HepG2 (cell line): ENCODE data around the gene ATOSB. TPM values are rescaled to one million over a fixed set of nuclear protein-coding genes. Genes with fewer than 3 reads are reported as not detected.
A peak's percentile ranks its signal among the peaks of the same experiment; 100 is the strongest.

Experiments
- GATAD1 ChIP-seq: IDR thresholded peaks from 2 replicates; pipeline ENCODE4 v1.6.1; 2016; ENCODE audit warnings: missing genetic modification reagents, missing compliant biosample characterization
- HMG20A ChIP-seq: IDR thresholded peaks from 2 replicates; pipeline ENCODE4 v1.6.1; 2016; ENCODE audit warnings: borderline replicate concordance
- HNF4A ChIP-seq: sonication (generic); formaldehyde crosslinking; IDR thresholded peaks from 2 replicates; pipeline ENCODE4 v1.4.0; 2020; ENCODE audit warnings: missing genetic modification reagents
- KDM5B ChIP-seq: sonication (generic); formaldehyde crosslinking; IDR thresholded peaks from 2 replicates; pipeline ENCODE4 v1.4.0; 2020; ENCODE audit warnings: missing genetic modification reagents, mild to moderate bottlenecking, borderline replicate concordance
- SRSF4 ChIP-seq: fragments of 200-400 bp; formaldehyde crosslinking; IDR thresholded peaks from one replicate; pipeline ENCODE4 v1.6.1; 2018; ENCODE audit warnings: mild to moderate bottlenecking, low read depth, low read length, moderate library complexity; ENCODE audit not compliant: poor library complexity, severe bottlenecking
- THAP9 ChIP-seq: sonication (generic); formaldehyde crosslinking; IDR thresholded peaks from 2 replicates; pipeline ENCODE4; 2020; ENCODE audit warnings: missing genetic modification reagents, mild to moderate bottlenecking, borderline replicate concordance
- TRIM24 ChIP-seq: sonication (generic); formaldehyde crosslinking; IDR thresholded peaks from 2 replicates; pipeline ENCODE4 v1.8.0; 2022; ENCODE audit warnings: mild to moderate bottlenecking, missing genetic modification reagents
- ZBTB4 ChIP-seq: sonication (generic); formaldehyde crosslinking; IDR thresholded peaks from 2 replicates; pipeline ENCODE4 v1.4.0; 2020; ENCODE audit warnings: missing genetic modification reagents, mild to moderate bottlenecking, borderline replicate concordance
- ZNF382 ChIP-seq: sonication (generic); formaldehyde crosslinking; IDR thresholded peaks from 2 replicates; pipeline ENCODE4 v1.5.0; 2020; ENCODE audit warnings: missing genetic modification reagents, mild to moderate bottlenecking, borderline replicate concordance
- ZNF768 ChIP-seq: sonication (generic); formaldehyde crosslinking; IDR thresholded peaks from 2 replicates; pipeline ENCODE4 v1.4.0; 2020; ENCODE audit warnings: missing genetic modification reagents
- polyA plus RNA-seq, 8 experiments: library from polyadenylated mRNA; depleted of rRNA in 3 of 8; stranded (reverse) in 7 of 8; unstranded in 1 of 8; fragments of >200 nt; fragmentation: Illumina TruSeq in 4 of 8; extraction: Trizol in 4 of 8; gene quantifications; 2 replicates each; pipeline versions ENCODE4 v1.2.1 to v1.2.3, GENCODE V29; 2011 to 2016; ENCODE audit warnings: low read depth in 4 of 8, missing spikeins in 1 of 8, mixed read lengths in 1 of 8; ENCODE audit not compliant: insufficient read depth in 1 of 8
- total RNA-seq, 5 experiments: library from RNA; depleted of rRNA; stranded (reverse); fragments of >200 nt; fragmentation: Illumina TruSeq; extraction: Trizol; gene quantifications; 2 replicates each; pipeline ENCODE4 v1.2.3, GENCODE V29; 2016; ENCODE audit warnings: low read depth in 1 of 5
- TF ChIP-seq, protein P1 (sequence below): sonication (generic); formaldehyde crosslinking; IDR thresholded peaks from 2 replicates; pipeline ENCODE4 v1.9.0; 2021; ENCODE audit warnings: missing genetic modification reagents, borderline replicate concordance
- TF ChIP-seq, protein P2 (sequence below): sonication (generic); formaldehyde crosslinking; IDR thresholded peaks from 2 replicates; pipeline ENCODE4 v1.5.1; 2020; ENCODE audit warnings: mild to moderate bottlenecking, missing genetic modification reagents, moderate library complexity
- TF ChIP-seq, protein P3 (sequence below): sonication (generic); formaldehyde crosslinking; IDR thresholded peaks from 2 replicates; pipeline ENCODE4 v1.4.0; 2020; ENCODE audit warnings: missing genetic modification reagents
- TF ChIP-seq, protein P4 (sequence below): conservative IDR thresholded peaks from 2 replicates; pipeline ENCODE4 v1.6.1; 2018; ENCODE audit warnings: missing genetic modification reagents

ATOSB gene
- total and polyA plus RNA-seq, 2 of the 13 experiments (the other 11 are each of a cell fraction or from before 2014, with no cell fraction given), result 1.9 to 6.4 TPM

GRCh38 chr9:35161713-35162604 lies 46.3 kb upstream of the ATOSB start, which contains the start of gene UNC13B (continued):
- TF ChIP-seq, protein P1, sequence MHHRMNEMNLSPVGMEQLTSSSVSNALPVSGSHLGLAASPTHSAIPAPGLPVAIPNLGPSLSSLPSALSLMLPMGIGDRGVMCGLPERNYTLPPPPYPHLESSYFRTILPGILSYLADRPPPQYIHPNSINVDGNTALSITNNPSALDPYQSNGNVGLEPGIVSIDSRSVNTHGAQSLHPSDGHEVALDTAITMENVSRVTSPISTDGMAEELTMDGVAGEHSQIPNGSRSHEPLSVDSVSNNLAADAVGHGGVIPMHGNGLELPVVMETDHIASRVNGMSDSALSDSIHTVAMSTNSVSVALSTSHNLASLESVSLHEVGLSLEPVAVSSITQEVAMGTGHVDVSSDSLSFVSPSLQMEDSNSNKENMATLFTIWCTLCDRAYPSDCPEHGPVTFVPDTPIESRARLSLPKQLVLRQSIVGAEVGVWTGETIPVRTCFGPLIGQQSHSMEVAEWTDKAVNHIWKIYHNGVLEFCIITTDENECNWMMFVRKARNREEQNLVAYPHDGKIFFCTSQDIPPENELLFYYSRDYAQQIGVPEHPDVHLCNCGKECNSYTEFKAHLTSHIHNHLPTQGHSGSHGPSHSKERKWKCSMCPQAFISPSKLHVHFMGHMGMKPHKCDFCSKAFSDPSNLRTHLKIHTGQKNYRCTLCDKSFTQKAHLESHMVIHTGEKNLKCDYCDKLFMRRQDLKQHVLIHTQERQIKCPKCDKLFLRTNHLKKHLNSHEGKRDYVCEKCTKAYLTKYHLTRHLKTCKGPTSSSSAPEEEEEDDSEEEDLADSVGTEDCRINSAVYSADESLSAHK (CRISPR knock-in tag), result no peak
- TF ChIP-seq ZNF382 (CRISPR knock-in tag), result no peak
- TF ChIP-seq THAP9 (CRISPR knock-in tag), result peak; percentile 87; the same call in 1 of the 2 replicates
- no peak for TF ChIP-seq HNF4A (CRISPR knock-in tag)
- TF ChIP-seq ZNF768 (CRISPR knock-in tag), result peak; percentile 77; the same call in 1 of the 2 replicates
- peak; percentile 66 for TF ChIP-seq GATAD1
- TF ChIP-seq HMG20A (CRISPR knock-in tag), result no peak
- TF ChIP-seq TRIM24, result no peak
- TF ChIP-seq, protein P2, sequence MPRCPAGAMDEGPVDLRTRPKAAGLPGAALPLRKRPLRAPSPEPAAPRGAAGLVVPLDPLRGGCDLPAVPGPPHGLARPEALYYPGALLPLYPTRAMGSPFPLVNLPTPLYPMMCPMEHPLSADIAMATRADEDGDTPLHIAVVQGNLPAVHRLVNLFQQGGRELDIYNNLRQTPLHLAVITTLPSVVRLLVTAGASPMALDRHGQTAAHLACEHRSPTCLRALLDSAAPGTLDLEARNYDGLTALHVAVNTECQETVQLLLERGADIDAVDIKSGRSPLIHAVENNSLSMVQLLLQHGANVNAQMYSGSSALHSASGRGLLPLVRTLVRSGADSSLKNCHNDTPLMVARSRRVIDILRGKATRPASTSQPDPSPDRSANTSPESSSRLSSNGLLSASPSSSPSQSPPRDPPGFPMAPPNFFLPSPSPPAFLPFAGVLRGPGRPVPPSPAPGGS (CRISPR knock-in tag), result peak; percentile 65; the same call in 1 of the 2 replicates
- 0 out of 2 replicates have a peak, but pooled peaks have one; percentile 85 for TF ChIP-seq KDM5B (CRISPR knock-in tag)
- TF ChIP-seq SRSF4, result no peak
- TF ChIP-seq, protein P3, sequence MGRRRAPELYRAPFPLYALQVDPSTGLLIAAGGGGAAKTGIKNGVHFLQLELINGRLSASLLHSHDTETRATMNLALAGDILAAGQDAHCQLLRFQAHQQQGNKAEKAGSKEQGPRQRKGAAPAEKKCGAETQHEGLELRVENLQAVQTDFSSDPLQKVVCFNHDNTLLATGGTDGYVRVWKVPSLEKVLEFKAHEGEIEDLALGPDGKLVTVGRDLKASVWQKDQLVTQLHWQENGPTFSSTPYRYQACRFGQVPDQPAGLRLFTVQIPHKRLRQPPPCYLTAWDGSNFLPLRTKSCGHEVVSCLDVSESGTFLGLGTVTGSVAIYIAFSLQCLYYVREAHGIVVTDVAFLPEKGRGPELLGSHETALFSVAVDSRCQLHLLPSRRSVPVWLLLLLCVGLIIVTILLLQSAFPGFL, result no peak
- TF ChIP-seq, protein P4, sequence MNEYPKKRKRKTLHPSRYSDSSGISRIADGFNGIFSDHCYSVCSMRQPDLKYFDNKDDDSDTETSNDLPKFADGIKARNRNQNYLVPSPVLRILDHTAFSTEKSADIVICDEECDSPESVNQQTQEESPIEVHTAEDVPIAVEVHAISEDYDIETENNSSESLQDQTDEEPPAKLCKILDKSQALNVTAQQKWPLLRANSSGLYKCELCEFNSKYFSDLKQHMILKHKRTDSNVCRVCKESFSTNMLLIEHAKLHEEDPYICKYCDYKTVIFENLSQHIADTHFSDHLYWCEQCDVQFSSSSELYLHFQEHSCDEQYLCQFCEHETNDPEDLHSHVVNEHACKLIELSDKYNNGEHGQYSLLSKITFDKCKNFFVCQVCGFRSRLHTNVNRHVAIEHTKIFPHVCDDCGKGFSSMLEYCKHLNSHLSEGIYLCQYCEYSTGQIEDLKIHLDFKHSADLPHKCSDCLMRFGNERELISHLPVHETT (CRISPR knock-in tag), result no peak
- TF ChIP-seq ZBTB4, result peak; percentile 78; the same call in 1 of the 2 replicates
